ENCODE results near the gene TNFRSF1B.

DNA sequence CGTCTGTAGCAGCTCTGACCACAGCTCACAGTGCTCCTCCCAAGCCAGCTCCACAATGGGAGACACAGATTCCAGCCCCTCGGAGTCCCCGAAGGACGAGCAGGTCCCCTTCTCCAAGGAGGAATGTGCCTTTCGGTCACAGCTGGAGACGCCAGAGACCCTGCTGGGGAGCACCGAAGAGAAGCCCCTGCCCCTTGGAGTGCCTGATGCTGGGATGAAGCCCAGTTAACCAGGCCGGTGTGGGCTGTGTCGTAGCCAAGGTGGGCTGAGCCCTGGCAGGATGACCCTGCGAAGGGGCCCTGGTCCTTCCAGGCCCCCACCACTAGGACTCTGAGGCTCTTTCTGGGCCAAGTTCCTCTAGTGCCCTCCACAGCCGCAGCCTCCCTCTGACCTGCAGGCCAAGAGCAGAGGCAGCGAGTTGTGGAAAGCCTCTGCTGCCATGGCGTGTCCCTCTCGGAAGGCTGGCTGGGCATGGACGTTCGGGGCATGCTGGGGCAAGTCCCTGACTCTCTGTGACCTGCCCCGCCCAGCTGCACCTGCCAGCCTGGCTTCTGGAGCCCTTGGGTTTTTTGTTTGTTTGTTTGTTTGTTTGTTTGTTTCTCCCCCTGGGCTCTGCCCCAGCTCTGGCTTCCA lies 40.1 kb downstream of the TNFRSF1B start:
- TF ChIP-seq STAT5A (IDR thresholded peaks at IDR 0.05; ENCODE audit: borderline replicate concordance, low read length), result no peak
- TF ChIP-seq SRF (CRISPR knock-in tag; IDR thresholded peaks at IDR 0.05), result no peak
- TF ChIP-seq JUND (IDR thresholded peaks at IDR 0.05; ENCODE audit: borderline replicate concordance, low read depth, low read length), result no peak
- TF ChIP-seq JUND (tag; IDR thresholded peaks at IDR 0.05; ENCODE audit: borderline replicate concordance, low read depth, low read length), result no peak
- TF ChIP-seq, protein P1, sequence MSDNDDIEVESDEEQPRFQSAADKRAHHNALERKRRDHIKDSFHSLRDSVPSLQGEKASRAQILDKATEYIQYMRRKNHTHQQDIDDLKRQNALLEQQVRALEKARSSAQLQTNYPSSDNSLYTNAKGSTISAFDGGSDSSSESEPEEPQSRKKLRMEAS (CRISPR knock-in tag; IDR thresholded peaks at IDR 0.05), result no peak
- TF ChIP-seq FOXP1 (CRISPR knock-in tag; IDR thresholded peaks at IDR 0.05), result no peak
- no peak for TF ChIP-seq NONO (IDR thresholded peaks at IDR 0.05; ENCODE audit: low read depth in 2 of 2, low read length in 1 of 2)
- TF ChIP-seq SREBF2 (CRISPR knock-in tag; IDR thresholded peaks at IDR 0.05), result no peak
- TF ChIP-seq, protein P2, sequence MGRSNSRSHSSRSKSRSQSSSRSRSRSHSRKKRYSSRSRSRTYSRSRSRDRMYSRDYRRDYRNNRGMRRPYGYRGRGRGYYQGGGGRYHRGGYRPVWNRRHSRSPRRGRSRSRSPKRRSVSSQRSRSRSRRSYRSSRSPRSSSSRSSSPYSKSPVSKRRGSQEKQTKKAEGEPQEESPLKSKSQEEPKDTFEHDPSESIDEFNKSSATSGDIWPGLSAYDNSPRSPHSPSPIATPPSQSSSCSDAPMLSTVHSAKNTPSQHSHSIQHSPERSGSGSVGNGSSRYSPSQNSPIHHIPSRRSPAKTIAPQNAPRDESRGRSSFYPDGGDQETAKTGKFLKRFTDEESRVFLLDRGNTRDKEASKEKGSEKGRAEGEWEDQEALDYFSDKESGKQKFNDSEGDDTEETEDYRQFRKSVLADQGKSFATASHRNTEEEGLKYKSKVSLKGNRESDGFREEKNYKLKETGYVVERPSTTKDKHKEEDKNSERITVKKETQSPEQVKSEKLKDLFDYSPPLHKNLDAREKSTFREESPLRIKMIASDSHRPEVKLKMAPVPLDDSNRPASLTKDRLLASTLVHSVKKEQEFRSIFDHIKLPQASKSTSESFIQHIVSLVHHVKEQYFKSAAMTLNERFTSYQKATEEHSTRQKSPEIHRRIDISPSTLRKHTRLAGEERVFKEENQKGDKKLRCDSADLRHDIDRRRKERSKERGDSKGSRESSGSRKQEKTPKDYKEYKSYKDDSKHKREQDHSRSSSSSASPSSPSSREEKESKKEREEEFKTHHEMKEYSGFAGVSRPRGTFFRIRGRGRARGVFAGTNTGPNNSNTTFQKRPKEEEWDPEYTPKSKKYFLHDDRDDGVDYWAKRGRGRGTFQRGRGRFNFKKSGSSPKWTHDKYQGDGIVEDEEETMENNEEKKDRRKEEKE (IDR thresholded peaks at IDR 0.05; ENCODE audit: borderline replicate concordance in 1 of 2, control insufficient read depth in 1 of 2, low read depth in 2 of 2, low read length in 1 of 2), result no peak
- TF ChIP-seq SMARCC2 (IDR thresholded peaks at IDR 0.05; ENCODE audit: low read depth), result no peak
- TF ChIP-seq POLR2G (IDR thresholded peaks at IDR 0.05; ENCODE audit: low read depth, low read length), result no peak
- no peak for TF ChIP-seq MXI1 (IDR thresholded peaks at IDR 0.05; ENCODE audit: low read depth, low read length)
